Stimulated activated CD4-positive, alpha-beta T cell treated with anti-CD3 and anti-CD28 coated beads, Interleukin-1b, Interleukin-23, amount 100 ng/mL, for 48 hours (primary cell): Measurements from ENCODE around the gene AIRE.

ENCODE experiments used
- DNase-seq: peaks from one replicate; pipeline ENCODE4 v3.0.0-alpha.2; 2020

AIRE gene

DNA sequence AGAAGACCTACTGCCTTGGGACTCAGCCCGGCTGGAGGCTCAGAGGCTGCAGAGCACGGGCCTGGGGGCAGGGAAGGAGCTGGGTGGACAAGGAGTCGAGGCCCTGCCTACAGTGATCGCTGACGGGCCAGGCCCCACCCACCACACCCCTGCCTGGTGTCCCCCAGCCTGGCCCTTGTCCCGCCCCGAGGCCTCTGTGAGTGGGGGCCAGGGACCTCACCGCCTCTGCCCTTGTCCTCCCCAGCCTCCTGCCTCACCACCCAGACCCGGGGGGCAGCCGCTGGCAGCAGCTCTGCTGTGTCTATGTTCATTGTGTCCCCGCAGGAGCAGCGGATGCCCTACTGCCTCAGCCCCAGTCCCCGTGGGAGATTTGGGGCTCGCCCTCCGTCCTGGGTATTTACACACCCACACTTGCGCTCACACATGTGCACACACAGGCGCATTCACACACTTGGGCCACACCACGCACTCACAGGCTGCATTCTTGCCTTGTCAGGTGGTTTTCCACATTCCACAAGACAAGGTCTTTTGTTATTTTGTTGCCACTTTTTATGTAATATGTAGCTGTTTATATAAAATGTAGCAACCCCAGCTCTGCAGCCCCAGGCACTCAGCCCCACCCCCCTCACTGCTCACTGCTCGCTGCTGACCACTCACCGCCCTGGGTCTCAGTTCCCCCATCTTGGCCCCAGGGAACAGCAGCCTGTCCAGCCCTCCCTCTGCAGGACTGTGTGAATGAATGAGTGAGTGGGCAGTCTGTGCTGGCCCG lies 21.4 kb downstream of the AIRE start:
- no peak for DNase-seq

DNA sequence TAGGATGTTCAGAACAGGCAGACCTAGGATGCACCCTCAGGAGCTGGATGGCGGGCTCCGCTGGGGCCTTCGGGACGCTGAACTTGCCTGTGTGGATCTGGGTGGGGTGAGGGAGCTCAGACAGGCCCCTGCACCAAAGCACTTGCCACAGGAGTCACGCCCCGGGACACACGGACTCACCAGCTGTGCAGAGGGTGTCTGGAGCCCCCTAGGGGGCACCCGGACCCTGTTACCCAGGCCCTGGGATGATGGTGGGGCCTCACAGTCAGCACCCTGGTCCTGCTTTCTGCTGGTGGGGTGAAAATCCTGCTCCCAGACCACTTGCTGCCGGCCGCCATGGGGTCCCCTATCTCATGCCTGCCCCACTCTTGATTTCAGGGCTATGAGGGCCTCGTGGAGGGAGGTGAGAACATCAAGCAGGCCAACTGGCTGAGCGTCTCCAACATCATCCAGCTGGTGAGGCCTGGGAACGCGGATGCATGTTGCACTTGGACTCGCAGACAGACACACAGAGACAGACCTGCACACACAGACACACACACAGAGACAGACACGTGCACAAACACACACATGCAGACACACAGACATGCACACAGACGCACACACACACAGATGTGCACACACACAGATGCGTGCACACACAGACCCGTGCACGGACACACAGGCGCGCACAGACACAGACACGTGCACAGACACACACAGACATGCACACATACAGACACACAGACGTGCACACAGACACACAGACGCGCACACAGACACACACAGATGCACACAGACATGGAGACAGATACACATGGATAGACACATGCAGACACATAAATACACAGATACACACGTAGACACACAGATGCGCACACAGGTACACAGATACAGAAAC lies 25.2 kb downstream of the AIRE start:
- DNase-seq = no peak

- DNase-seq = no peak
These were observed 26.4 kb downstream of the AIRE start for GRCh38 chr21:44312089-44312488.

DNA sequence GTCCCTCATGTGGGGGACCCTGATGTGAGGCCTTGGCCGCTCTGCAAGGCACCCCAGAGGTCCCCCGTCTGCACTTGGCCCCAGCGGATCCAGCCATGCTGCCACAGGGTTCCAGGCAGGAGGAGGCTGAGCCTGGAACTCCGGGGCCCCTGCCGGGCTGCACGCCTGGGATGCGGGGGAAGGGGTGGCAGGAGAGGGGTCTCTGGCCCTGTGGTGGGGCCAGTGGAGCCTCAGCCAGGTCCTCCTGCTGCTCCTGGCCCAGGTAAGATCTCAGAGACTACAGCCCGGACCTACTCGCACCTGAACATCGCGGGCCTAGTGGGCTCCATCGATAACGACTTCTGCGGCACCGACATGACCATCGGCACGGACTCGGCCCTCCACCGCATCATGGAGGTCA lies 27.0 kb downstream of the AIRE start:
- DNase-seq = no peak

DNA sequence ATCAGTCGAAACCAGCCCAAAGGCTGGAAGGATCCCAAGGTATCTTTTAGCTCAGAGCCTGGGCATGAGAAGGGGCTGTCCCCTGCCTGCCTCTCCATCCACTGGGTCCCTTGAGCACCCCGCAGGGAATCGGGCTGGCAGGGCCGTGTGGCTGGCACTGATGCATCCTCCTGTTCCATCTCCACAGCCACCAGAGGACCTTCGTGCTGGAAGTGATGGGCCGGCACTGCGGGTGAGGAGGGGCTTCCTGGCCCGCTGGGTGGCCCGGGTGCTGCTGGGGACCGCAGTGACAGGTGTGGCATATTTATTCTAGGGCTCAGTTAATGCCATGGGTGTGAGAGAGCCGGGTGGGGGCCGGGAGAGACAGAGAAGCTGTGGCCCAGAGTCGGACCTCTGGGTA lies 27.8 kb downstream of the AIRE start:
- DNase-seq = no peak

DNA sequence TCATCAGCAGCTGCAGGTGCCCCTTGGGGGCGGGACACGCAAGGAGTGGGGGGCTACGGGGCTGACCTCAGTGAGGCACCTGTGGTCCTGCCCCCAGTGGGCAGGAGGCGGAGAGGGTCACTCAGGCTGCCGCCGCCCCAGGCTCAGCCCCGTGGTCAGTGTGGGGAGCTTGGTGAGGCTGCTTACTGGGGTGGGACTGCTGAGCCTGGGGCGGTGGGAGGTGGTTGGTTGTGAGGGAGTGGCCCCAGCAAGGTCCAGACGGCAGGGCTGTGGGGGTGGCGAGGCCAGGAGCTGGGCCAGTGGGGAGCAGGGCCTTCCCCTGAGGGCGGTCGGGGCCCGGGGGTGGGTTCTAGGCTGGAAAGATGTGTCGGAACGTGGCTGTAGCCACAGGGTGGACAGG lies 28.5 kb downstream of the AIRE start:
- no peak for DNase-seq

DNA sequence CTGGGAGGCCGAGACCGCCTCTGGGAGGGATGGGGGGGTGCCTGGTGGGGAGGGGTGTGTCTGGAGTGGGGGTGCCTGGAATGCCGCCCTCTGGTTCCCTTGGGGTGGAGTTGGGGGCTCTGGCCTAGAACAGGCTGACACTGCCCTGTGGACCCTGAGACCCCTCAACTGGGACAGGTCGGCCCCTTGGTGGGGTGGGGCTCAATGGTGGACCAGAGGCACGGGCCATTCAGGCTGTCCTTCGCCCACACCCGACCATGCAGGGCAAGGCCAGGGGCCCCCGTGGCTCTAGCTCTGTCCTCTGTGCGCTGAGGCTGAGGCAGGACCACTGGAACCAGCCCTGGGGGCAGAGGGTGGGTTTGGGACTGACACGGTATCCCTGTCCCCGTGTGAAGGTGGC lies 28.9 kb downstream of the AIRE start:
- DNase-seq = no peak

GRCh38 chr21:44315691-44316203 lies 30.1 kb downstream of the AIRE start:
- no peak for DNase-seq

DNA sequence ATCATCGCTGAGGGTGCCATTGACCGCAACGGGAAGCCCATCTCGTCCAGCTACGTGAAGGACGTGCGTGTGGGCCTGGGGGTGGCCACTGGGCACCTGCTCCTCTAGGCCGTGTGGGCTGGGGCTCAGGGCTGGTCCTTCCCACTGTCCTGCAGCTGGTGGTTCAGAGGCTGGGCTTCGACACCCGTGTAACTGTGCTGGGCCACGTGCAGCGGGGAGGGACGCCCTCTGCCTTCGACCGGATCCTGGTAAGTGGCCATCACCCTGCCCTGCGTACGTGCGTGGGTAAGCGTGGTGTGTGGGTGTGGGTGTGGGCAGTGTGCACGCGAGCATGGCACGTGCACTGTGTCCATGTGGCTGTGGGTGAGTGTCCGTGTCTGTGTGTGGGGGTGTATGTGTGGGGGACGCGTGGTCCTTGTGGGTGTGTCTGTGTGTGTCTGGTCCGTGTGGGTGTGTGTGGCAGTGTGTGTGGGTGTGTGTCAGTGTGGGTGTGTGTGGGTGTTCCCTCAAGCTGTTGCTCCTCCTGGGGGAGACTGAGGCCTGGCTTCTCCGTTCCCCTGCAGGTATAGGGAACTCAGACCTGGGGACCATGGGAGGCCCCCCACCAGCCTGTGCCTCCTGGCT lies 30.7 kb downstream of the AIRE start:
- no peak for DNase-seq

GRCh38 chr21:44317241-44317782 lies 31.6 kb downstream of the AIRE start:
- DNase-seq = no peak

- no peak for DNase-seq
These were observed 32.2 kb downstream of the AIRE start for GRCh38 chr21:44317871-44318270.

DNA sequence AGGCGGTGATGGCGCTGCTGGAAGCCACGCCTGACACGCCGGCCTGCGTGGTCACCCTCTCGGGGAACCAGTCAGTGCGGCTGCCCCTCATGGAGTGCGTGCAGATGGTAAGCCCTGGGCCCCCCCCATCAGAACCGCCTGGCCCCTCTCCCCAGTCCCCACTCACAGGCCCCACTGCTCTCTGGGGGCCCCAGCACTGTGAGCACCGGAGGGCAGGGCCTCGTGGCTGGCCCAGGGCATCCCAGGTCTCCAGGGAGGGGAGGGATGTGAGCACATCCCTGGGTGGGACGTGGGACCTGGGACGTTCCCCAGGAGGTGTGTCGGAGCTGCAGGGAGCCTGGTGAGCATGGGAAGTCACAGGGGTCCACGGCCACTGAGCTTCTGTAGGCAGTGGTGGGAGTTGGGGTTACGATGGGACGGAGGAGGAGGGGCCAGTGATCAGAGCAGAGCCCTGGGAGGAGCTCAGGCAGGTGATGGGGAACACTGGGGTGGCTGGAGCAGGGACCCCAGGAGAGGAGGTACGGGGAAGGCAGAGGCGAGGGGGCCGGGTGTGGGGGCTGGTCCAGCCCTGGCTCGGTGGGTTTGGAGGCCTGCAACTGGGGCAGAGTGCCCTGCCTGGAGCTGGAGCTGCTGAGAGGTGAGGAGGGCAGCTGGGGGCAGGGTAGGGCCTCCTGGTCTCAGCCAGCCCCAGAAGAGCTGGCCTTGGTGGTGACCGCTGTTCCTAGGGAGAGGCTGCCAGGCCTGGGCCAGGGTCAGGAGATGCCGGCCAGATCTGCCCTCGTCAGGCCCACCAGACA lies 33.0 kb downstream of the AIRE start:
- no peak for DNase-seq

DNA sequence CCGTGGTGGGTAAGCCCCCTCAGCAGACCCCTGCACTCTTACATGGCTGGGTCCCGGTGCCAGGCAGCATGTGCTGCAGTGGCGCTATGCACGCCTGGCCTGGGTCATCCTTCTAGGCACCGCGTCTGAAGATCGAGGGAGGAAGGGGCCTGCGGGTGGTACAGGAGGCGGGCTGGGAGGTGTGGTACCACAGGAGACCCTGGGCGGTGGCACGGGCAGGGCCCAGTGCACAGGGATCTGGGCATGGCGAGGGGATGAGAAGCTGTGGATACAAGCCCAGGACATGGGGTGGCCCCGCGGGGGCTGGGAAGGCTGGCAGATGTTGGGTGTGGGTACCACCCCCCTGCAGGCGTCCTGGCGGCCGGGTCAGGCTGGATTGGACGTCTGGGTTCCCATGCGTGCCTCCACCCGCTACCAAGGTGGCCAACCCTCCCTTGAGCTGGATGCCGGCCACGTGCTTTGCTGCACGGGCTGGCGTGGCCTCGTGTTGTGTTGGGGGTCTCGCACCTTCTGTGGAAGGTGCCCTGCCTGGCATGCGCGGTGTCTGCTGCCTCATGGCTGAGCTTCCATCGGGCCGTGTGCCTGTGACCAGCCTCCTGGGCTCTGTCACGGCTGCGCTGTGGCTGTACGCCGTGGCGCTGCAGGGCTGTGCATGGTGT lies 33.9 kb downstream of the AIRE start:
- no peak for DNase-seq

DNA sequence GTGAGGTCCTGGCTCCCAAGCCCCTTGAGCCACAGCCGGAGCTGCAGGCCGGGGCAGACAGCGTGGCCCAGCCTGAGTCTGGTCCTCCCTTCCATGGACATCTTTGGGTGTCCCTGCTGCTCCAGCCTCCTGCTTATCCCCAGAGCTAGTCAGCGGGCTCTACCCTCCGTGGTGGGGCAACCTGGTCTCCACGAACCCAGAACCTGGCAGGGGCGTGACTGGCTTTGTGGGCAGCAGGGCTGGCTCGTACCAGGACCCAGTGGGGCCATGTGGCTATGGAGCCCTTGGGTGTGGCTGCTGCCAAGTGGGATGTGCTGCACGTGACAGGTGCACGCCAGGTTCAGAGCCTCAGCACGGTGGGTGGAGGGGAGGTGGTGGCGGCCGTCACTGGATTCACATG lies 35.2 kb downstream of the AIRE start:
- DNase-seq = no peak

- no peak for DNase-seq
These were observed 36.3 kb downstream of the AIRE start for GRCh38 chr21:44321846-44322450.

DNA sequence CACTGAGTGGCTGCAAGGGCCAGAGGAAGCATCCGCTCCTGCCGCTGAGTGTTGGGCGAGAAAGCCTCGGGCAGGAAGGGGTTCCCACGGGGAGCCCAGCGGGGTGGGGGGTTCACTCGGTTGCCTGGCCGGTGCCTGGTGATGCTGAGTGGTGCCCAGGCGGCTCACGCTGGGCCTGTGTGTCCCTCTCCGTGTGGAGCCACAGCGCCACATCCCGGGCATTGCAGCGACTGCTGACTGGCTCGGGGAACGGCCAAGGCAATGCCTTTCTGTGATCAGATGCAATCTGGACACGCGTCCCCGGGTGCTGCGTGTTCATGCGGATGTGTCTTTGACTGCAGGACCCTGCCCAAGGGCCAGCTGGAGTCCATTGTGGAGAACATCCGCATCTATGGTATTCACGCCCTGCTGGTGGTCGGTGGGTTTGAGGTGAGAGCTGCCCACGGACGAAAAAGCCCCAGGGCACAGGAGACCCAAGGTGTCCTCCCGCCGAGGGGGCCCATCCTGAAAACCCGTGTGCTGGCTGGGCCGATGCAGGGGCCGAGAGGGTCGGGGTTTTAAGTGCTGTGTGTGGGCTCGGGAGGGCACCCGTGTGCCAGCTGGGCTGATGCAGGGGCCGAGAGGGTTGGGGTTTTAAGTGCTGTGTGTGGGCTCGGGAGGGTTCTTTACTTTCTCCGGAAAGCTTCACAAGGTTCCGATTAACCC lies 37.1 kb downstream of the AIRE start:
- no peak for DNase-seq

DNA sequence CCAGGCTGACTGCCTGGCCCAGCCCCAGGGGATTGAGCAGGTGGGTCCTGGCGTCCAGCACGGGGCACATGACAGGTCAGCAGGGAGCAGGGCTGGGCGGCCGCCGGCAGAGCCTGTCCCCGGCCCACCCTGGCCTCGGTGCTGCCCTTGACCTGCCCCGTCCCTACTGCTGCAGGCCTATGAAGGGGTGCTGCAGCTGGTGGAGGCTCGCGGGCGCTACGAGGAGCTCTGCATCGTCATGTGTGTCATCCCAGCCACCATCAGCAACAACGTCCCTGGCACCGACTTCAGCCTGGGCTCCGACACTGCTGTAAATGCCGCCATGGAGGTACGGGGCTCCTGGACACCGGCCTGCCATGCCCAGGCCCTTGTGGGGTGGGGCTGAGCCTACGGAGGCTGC lies 37.9 kb downstream of the AIRE start:
- no peak for DNase-seq

- no peak for DNase-seq
These were observed 38.6 kb downstream of the AIRE start for GRCh38 chr21:44324106-44324853.

- DNase-seq = no peak
These were observed 39.1 kb downstream of the AIRE start for GRCh38 chr21:44324854-44325107.
